ENCODE data around the gene UBE2S. TPM values are rescaled to one million over a fixed set of nuclear protein-coding genes. Genes with fewer than 3 reads are reported as not detected.
A peak's percentile ranks its signal among the peaks of the same experiment; 100 is the strongest.

UBE2S gene
- total and polyA plus RNA-seq, 2 of the 8 experiments (the other 6 are each of a cell fraction or from before 2014, with no cell fraction given): 398 to 530 TPM

GRCh38 chr19:55355213-55355821, 52.3 kb downstream of the UBE2S start:
- Histone ChIP-seq H3K56ac (replicated peaks; ENCODE audit: insufficient read length, low read depth, low read length) (no peak overlapping the region), H4K20me1 (replicated peaks in 1 of 2; ENCODE audit: control insufficient read depth in 1 of 2, insufficient read depth in 2 of 2, low read length in 2 of 2) (peaks cover 0 to 10% of the 10 kb centered on the region in 2 experiments), H3K23me2 (ENCODE audit: low read depth, low read length) (peaks cover 11% of the 10 kb centered on the region; the same call in 1 of the 2 replicates), H2AFZ (ENCODE audit: low read length) (no peak overlapping the region), H3K9me3 (ENCODE audit: insufficient read depth in 2 of 2, low read depth in 1 of 2, low read length in 1 of 2) (no peaks in the 10 kb centered on the region), H3K36me3 (ENCODE audit: control insufficient read depth in 2 of 4, insufficient read depth in 4 of 4, low read length in 3 of 4) (peaks cover 0 to 7% (median 0%) of the 10 kb centered on the region in 4 experiments; a peak in 1 of 8 replicates), H3K27ac (ENCODE audit: low read depth, low read length) (no peak overlapping the region), H2BK15ac (ENCODE audit: low read length) (0 out of 2 replicates have a peak overlapping the region, but pooled peaks have one; percentile 46), H3K14ac (ENCODE audit: insufficient read length) (no peak overlapping the region), H4K5ac (ENCODE audit: insufficient read length, low read depth, low read length) (peak overlapping the region; percentile 26), H3K4me2 (ENCODE audit: insufficient read depth in 1 of 2, low read depth in 2 of 2, low read length in 2 of 2) (peak overlapping the region; percentile 48 to 88; a peak in 3 of 4 replicates), H2AK5ac (ENCODE audit: low read depth, low read length) (no peak overlapping the region), H3K23ac (ENCODE audit: insufficient read length) (no peak overlapping the region), H4K91ac (replicated peaks; ENCODE audit: insufficient read length, low read length) (no peak overlapping the region), H3K27me3 (replicated peaks in 1 of 4; ENCODE audit: control insufficient read depth in 3 of 4, extremely low read depth in 1 of 4, insufficient read depth in 3 of 4, low read length in 3 of 4) (peaks cover 17 to 56% (median 46%) of the 10 kb centered on the region in 4 experiments), H2BK12ac (ENCODE audit: low read depth, low read length) (0 out of 2 replicates have a peak overlapping the region, but pooled peaks have one; percentile 39), H2BK120ac (replicated peaks; ENCODE audit: low read depth, low read length) (no peak overlapping the region), H2BK5ac (ENCODE audit: low read depth, low read length) (no peak overlapping the region), H3K18ac (ENCODE audit: extremely low read depth, low read length) (peak overlapping the region; percentile 48; the same call in 1 of the 2 replicates), H3K79me2 (ENCODE audit: control insufficient read depth in 1 of 2, insufficient read depth in 2 of 2, low read length in 2 of 2) (no peaks in the 10 kb centered on the region), H4K8ac (ENCODE audit: extremely low read depth, insufficient read depth, low read length) (no peak overlapping the region), H3K4me3 (ENCODE audit: extremely low read depth in 1 of 4, insufficient read depth in 2 of 4, low read depth in 3 of 4, low read length in 4 of 4) (no peak overlapping the region), H3K4ac (replicated peaks; ENCODE audit: insufficient read length, low read depth, low read length) (no peak overlapping the region), H3K9ac (replicated peaks in 1 of 4; ENCODE audit: extremely low read depth in 1 of 4, low read depth in 3 of 4, low read length in 3 of 4) (no peak overlapping the region), H2BK20ac (ENCODE audit: low read length) (0 out of 2 replicates have a peak overlapping the region, but pooled peaks have one; percentile 48), H3K79me1 (ENCODE audit: low read depth, low read length) (no peaks in the 10 kb centered on the region), H3K4me1 (replicated peaks in 1 of 4; ENCODE audit: control insufficient read depth in 3 of 4, insufficient read depth in 4 of 4, low read length in 3 of 4) (peaks cover 0 to 16% (median 9%) of the 10 kb centered on the region in 4 experiments; a peak in 6 of 7 replicates)
- FAIRE-seq (no peak), DNase-seq (ENCODE audit: low read depth in 1 of 2, low spot score in 2 of 2) (no peak)
- ChIA-PET CTCF (ENCODE audit: partially characterized antibody) (interaction anchor here (0.9 to 2.0 kb wide), 4 partner anchors 11 to 64 kb away, joined by 5 to 9 read pairs (median 6); partner anchors contain the start of gene TMEM238), POLR2A (ENCODE audit: partially characterized antibody) (interaction anchor here (1.0 to 1.7 kb wide), 7 partner anchors 15 to 52 kb away, joined by 3 to 5 read pairs (median 4); partner anchors contain the start of genes IL11, KMT5C and TMEM238)
- WGBS, 2 experiments (ENCODE audit: extremely low coverage in 1 of 2, insufficient coverage in 1 of 2, insufficient read length in 1 of 2, insufficient replicate concordance in 2 of 2, low coverage in 1 of 2, low lambda C conversion rate in 2 of 2, missing lambda C conversion rate in 1 of 2): 41% methylated on average over 13 of the region's 13 CpGs; no CpG with 5 or more reads in 1 of the 2 experiments
- TF ChIP-seq CREB1 (IDR thresholded peaks at IDR 0.05): no peak
- TF ChIP-seq RNF2 (IDR thresholded peaks at IDR 0.05; ENCODE audit: borderline replicate concordance, low read depth, low read length, missing control alignments, poor library complexity, severe bottlenecking): no peak
- TF ChIP-seq NRF1 (IDR thresholded peaks at IDR 0.05; ENCODE audit: low read depth, low read length): no peak
- TF ChIP-seq ZNF274 (IDR thresholded peaks at IDR 0.05; ENCODE audit: borderline replicate concordance, extremely low read depth, low read length): no peak
- no peak for TF ChIP-seq BACH1 (IDR thresholded peaks at IDR 0.05; ENCODE audit: low read length)
- TF ChIP-seq CHD1 (IDR thresholded peaks at IDR 0.05; ENCODE audit: low read depth, low read length): no peak
- TF ChIP-seq JUND (IDR thresholded peaks at IDR 0.05; ENCODE audit: low read length): no peak
- no peak for TF ChIP-seq TCF12 (IDR thresholded peaks at IDR 0.05; ENCODE audit: low read depth, low read length)
- no peak for TF ChIP-seq POLR2A (IDR thresholded peaks at IDR 0.05; ENCODE audit: control extremely low read depth in 1 of 2, low read depth in 2 of 2, low read length in 2 of 2)
- TF ChIP-seq GABPA (IDR thresholded peaks at IDR 0.05; ENCODE audit: borderline replicate concordance, insufficient read depth, low read length): no peak
- no peak for TF ChIP-seq ATF3 (IDR thresholded peaks at IDR 0.05; ENCODE audit: insufficient read depth, low read depth, low read length)
- no peak for TF ChIP-seq CEBPB (IDR thresholded peaks at IDR 0.05; ENCODE audit: low read depth, low read length)
- TF ChIP-seq POLR2AphosphoS5 (IDR thresholded peaks at IDR 0.05; ENCODE audit: low read depth, low read length): no peak

Data from H1 (cell line).